A549 treated with GW870086 at 1 μM for 4 hours (cell line): Measurements from ENCODE around the gene ITGB7. TPM values are rescaled to one million over a fixed set of nuclear protein-coding genes. Genes with fewer than 3 reads are reported as not detected.

Experiments
- total RNA-seq: library from RNA; stranded (reverse); fragments of 200-300 nt; extraction: Qiagen RNA extraction; gene quantifications from 5 replicates; pipeline ENCODE4 v1.2.3, GENCODE V29; 2022; ENCODE audit warnings: low read depth

The ITGB7 gene
- total RNA-seq = 0.29 to 0.63 TPM (median 0.42 TPM) in 5 replicates

GRCh38 chr12:53207042-53207441 is at the start of gene ITGB7:
Gene ITGB7, minus strand, starts transcription at chr12:53207251. Its CDS starts 6,808 bp downstream, at chr12:53200443.

GRCh38 chr12:53231921-53232645 is 25.0 kb upstream of the ITGB7 start, which contains the start of gene RARG:
Gene RARG, minus strand, starts transcription at chr12:53232209. Its CDS starts 4,664 bp downstream, at chr12:53227545.

GRCh38 chr12:53180220-53180930 is 26.7 kb downstream of the ITGB7 start, which contains the start of the genes CSAD and ZNF740:
Gene CSAD, minus strand, starts transcription at chr12:53180925. Its CDS starts 7,455 bp downstream, at chr12:53173470.
Gene ZNF740, plus strand, starts transcription at chr12:53180722. Its CDS starts 1,262 bp downstream, at chr12:53181984.

Other genes starting within 250 kb of the ITGB7 start
- gene EIF4B, start 200.8 kb downstream of the ITGB7 start, total RNA-seq = 216 to 371 TPM (median 266 TPM) in 5 replicates
- gene TNS2, start 157.2 kb downstream of the ITGB7 start, total RNA-seq = 31.3 to 48.7 TPM (median 41.7 TPM) in 5 replicates
- gene SPRYD3, start 127.9 kb downstream of the ITGB7 start, total RNA-seq = 33.3 to 38.4 TPM (median 35.7 TPM) in 5 replicates
- gene IGFBP6, start 109.6 kb downstream of the ITGB7 start, total RNA-seq = 155 to 267 TPM (median 231 TPM) in 5 replicates
- 0.06 to 0.44 TPM (median 0.40 TPM) in 5 replicates for gene SOAT2, start 103.8 kb downstream of the ITGB7 start, total RNA-seq
- gene ZNF740, start 26.5 kb downstream of the ITGB7 start, total RNA-seq = 12.9 to 17.1 TPM (median 15.4 TPM) in 5 replicates
- gene CSAD, start 26.3 kb downstream of the ITGB7 start, total RNA-seq = 5.2 to 8.0 TPM (median 7.6 TPM) in 5 replicates
- gene RARG, start 25.0 kb upstream of the ITGB7 start, total RNA-seq = 20.4 to 27.6 TPM (median 24.0 TPM) in 5 replicates
- 14.8 to 21.4 TPM (median 18.5 TPM) in 5 replicates for gene ESPL1, start 61.0 kb upstream of the ITGB7 start, total RNA-seq
- gene PFDN5, start 88.3 kb upstream of the ITGB7 start, total RNA-seq = 489 to 606 TPM (median 503 TPM) in 5 replicates
- 73.5 to 107 TPM (median 90.2 TPM) in 5 replicates for gene MYG1, start 92.4 kb upstream of the ITGB7 start, total RNA-seq
- 74.5 to 81.6 TPM (median 77.1 TPM) in 5 replicates for gene AAAS, start 114.4 kb upstream of the ITGB7 start, total RNA-seq
- 0.08 to 0.10 TPM (median 0.10 TPM) in 3 of 5 replicates, not detected in the others for gene SP7, start 129.1 kb upstream of the ITGB7 start, total RNA-seq
- 17.8 to 24.0 TPM (median 21.8 TPM) in 5 replicates for gene SP1, start 172.9 kb upstream of the ITGB7 start, total RNA-seq
- 0.75 to 1.9 TPM (median 1.1 TPM) in 5 replicates for gene AMHR2, start 216.6 kb upstream of the ITGB7 start, total RNA-seq
- gene PRR13, start 234.5 kb upstream of the ITGB7 start, total RNA-seq = 260 to 366 TPM (median 324 TPM) in 5 replicates
- 605 to 635 TPM (median 619 TPM) in 5 replicates for gene PCBP2, start 244.9 kb upstream of the ITGB7 start, total RNA-seq